Dermis microvascular lymphatic vessel endothelial cell (primary cell): ENCODE data around the gene FAM53B. TPM values are rescaled to one million over a fixed set of nuclear protein-coding genes. Genes with fewer than 3 reads are reported as not detected.

ENCODE experiments used
- DNase-seq, 2 donors: peaks; one replicate each; pipeline versions ENCODE4 v3.0.0 to v3.0.0-alpha.2; 2010; ENCODE audit warnings: low read depth in 2 of 2
- total RNA-seq: library from RNA; depleted of rRNA; stranded (reverse); fragments of >200 nt; gene quantifications from 2 replicates; pipeline ENCODE4 v1.2.1, GENCODE V29; 2014

Gene FAM53B
- total RNA-seq, 1 donor from 2014 or later, result 14.9 TPM

DNA sequence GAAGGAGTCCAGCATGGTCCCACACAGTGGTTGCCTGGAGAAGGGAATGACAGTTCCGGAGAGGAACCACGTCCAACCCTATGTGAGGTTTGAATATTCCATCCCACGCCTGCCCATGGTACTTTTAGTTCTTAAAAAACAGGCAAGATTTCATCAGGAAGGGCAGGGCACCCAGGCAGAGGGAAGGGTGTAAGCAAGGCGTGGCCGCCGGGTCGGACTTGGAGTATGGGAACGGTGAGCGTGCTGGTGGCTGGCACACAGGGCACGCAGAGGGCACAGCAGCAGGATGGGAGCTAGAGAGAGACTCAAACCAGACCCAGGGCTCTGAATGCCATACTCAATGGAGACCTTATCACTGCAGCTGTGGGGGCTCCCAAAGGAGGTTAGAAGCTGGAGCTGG, 34.3 kb downstream of the FAM53B start:
- no peak for DNase-seq

DNA sequence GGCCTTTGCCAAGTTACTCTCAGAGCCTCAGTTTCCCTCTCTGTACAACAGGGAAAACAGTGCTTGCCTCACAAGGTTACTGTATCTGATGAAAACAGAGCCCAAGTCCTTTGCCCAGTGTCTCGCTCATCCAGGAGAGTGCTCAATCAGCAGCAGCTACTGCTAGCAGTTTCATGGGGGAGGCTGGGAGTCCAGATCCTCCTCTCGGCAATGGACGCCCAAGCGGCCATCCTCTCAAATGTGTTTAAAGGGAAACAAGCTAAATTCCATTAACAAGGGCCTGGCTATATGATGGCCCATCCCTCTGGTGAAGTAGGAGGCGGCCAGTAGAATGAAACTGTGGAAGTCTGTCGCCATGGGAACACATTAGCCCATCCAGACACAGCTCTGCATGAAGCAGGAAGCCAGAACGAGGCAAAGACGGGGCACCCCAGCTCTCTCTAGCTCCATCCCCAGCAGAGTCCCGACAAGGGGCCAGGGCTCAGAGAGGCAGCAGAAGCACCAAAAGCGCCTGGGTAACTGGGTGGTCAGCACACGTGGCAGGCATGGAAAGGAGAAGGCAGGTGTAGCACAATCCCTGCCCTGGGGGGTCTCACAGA, 35.2 kb downstream of the FAM53B start:
- no peak for DNase-seq

DNA sequence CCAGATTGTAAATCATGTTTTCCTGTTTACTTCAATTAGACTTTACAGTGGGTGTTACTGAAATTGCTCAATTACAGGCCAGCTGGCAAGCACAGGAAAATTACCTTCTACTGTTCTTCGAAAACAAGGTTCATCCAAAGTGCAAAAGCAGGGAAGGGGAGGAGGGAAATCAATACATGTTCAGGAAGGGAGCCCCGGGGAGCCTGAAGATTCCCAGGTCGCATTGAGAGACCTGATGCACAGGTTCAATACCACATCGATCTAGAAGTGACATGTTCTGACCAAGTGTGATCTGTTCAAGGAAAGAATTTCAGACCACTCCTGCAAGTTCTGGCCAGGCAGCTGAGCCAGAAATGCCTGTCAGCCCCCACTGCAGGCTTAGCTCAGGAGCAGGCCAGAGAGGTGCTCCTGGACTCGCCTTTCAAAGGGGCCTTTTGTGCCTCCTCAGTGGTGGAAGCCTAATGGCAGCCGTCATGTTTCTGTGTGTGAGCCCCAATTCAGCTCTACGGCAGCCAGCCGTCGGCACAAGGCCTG, 35.9 kb downstream of the FAM53B start:
- DNase-seq, result peak in 1 of 2 donors; percentile 39

DNA sequence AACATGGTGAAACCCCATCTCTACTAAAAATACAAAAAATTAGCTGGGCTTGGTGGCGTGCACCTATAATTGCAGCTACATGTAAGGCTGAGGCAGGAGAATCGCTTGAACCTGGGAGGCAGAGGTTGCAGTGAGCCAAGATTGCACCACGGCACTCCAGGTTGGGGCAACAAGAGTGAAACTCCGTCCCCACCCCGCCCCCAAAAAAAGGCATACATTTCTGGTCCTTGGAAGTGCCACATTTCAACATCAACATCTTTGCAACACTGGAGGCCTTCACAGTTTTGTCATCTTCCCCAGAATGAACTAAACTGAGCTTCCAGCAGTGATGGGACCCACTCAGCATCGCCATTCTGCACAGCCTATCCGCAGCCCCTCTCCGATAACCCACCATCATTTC, 36.6 kb downstream of the FAM53B start:
- no peak for DNase-seq

DNA sequence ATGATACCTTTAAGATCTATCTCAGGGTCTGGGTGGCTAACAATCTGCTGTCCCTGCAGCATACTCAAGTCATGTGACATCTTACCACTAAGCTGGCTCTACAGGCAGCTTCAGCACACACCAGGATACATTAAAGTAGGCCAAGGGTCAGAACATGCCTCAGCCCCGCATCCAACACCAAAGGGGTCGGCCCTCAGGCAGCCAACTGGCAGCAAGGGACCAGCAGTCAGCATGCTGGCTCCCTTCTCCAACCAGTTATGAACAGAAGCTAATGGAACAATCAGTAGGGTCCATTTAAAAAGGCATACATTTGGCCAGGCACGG, 37.1 kb downstream of the FAM53B start:
- no peak for DNase-seq

DNA sequence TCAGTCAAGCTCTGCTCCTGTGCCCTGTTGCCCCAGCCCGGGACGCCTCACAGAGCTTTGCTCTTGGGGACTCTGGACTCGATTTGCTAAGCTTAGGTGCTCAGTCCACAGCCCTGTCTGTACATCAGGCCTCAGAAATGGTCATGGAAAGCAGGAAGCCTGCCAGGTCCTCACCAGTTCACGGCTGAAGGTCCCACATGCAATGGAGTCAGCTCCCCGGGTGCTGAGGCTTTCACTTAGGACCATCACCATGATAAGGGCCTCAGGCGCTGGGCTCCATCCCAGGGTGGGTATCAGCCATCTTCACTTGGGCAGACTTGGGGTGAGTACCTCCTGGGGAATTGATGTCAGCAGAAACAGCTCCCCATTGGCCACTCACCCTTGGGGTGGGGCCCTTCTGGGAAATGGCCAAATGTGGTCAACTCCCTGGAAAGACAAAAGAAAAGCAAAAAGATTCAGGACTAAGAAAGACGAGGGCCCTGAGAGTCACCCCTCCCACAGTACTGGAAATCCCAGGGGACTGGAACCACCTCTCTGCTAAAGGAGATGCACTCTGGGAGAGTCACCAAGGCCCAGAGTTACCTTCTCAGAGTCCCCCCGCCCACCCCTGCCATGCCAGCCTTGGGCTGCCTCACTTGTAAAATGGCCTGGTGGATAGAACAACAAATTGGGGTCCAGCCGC, 37.6 kb downstream of the FAM53B start:
- DNase-seq, result no peak

DNA sequence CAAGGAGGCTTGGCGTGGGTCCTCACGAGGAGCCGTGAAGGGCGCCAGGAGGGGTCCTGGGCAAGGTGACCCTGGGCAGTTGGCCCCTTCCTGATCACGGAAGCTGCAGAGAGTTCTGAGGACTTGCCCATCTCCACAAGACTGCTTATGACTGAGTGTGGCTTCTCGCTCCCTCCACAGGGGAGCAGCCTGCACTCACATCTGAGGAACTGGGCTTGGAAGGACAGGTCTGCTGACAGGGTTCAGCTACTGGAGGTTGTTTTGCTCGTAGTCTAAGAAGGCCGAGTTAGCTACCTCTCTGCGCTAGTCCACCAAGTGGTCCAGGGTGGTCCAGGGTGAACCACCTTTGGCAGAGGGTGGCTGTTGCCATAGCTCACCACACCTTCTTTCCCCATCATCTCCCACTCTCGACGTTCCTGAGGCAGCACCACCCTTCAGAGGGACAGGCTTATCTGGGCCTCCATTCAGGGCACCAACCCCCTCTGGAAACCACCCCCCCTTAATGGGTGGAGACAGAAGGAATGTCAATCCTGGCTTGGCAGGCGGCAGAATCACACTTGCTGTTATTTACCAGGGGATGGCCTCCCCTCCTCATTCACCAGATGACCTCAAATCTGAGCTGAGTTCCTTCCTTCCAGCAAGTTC, 38.2 kb downstream of the FAM53B start:
- DNase-seq, result no peak

DNA sequence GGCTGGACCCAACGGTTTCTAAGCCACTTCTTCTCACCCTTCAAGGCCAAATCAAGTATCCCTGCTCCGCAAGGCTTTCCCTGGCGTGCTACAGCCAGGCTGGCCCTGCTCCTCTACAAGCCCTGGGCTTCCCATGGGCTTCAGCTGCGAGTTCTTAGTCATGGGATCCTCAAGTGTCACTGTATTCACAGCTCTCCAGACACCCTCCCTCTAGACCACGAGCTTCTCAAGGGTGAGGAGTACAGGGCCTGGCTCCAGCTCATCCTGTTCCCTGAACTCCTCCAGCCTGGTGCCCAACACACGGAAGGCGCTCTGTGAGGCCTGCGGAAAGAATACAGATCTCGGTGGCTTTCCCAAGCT, 38.8 kb downstream of the FAM53B start:
- no peak for DNase-seq

DNA sequence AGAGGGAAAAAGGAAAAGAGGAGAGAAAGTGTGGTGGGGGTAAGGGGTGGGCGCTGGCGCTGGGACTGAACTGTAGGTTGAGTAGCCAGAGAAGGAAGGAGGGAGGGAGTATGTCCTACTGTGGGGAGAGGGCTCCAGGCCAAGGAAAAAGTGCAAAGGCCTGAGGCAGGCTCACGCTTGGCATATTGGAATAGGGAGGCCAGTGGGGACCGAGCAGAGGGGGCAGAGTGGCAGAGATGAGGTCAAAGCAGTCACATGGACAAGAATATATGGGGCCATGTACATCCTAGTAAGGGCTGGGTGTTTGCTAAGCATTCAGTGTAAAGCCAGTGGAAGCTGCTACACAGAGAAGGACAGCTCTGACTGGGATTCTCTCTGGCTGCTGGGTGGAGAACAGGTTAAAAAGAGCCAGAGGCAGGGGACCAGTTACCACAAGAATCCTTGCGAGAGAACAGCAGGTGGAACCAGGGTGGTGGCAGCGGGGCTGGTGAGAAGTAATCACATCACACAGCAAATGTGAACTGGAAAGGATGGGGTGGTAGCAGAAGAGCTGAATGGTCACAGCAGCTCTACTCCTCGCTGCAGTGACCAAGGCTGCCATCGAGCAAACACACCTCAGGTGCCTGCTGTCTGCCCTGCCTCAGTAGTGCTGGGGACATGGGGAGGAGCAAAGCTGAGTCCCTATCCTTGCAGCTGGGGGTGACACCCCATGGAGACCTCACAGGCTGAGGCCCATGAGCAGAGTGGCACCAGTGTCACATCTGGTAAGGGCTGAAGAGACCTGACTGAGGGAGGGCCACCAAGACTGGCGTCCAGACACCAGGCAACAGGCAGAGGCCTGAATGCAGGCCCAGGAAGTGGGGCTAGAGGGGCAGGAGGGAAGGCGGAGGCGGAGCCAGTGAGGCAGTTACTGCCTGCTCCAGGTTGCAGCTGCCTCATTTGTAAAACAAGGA, 39.5 kb downstream of the FAM53B start:
- no peak for DNase-seq

DNA sequence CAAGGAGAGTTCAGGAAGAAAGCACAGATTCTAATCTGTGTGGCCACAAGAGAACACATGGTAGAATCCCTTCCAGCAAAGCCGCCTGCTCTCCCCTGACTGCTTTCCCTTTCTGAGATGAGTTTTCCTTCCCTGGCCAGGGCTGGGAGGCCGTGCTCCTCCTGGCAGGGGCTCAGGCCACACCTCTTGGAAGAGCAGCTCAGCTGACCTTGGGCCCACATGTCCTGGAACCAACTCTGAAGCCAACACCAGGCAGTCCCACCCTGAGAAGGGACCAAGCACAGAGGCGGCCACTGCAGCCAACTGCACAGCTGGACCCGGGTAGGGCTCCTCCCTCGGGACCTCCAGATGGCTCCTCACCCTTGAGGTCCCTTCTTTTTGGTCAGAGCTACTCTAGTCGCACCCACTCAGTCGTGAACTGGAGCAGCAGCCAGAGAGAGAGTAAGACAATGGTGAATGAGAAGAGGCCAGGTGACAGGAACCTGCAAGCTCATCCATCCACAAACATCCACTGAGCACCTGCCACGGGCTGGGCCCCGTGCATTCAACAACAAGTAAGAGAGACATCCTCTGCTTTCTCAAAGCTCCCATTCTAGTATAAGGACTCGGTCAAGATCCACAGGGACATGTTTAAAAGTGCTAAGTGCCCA, 40.3 kb downstream of the FAM53B start:
- no peak for DNase-seq

DNA sequence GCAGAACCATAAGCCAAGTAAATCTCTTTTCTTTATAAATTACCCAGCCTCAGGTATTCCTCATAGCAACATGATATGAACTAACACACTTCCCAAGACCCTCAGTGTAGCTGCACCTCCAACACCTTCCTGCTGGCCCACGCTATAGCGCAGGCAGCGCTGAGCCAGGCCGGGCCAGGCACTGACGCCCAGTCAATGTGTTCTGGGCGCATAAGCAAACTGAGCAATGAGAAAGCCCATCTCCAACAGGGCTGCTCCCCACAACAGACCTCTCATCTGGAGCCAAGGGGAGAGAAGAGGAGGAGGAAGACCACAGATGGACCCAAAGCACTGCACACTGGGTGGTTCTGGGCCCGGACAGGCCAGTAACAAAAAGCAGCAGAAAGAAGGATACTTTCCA, 40.8 kb downstream of the FAM53B start:
- DNase-seq, result no peak

DNA sequence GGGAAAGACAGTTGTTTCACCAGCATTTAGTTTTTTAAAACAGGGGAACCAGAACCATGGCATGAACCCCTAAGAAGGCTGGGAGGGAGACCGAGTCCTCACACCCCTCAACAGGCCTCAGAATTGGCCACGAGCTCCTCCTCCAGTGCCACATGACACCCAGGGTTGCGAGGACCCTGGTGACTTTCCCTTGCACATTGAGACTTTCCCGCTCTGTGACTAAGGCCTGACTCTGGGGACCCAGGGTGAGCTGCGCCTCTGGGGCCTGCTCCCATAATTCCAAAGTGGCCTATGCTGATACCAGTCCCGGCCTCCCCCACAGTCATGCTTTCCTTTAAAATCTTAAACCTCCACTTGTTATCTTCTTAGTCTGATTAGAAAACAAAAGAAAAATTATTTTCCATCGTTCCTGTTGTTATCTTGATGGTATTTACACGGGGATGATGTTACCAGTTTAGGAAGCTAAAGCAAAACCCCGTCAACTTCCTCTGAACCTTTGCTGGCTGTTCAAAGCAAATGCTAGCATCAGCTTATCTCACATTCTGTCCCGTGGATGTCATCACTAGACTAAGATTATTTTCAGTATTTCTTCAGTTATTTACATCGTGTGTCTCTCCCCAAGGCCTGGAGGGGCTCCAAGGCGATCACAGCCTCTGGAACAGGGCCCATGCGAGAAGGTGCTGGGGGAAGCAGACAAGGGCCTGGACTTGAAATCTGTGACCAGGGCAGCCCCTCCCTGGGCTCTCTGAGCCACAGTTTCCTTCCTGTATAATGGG, 42.1 kb downstream of the FAM53B start:
- DNase-seq, result peak in 1 of 2 donors; percentile 52

DNA sequence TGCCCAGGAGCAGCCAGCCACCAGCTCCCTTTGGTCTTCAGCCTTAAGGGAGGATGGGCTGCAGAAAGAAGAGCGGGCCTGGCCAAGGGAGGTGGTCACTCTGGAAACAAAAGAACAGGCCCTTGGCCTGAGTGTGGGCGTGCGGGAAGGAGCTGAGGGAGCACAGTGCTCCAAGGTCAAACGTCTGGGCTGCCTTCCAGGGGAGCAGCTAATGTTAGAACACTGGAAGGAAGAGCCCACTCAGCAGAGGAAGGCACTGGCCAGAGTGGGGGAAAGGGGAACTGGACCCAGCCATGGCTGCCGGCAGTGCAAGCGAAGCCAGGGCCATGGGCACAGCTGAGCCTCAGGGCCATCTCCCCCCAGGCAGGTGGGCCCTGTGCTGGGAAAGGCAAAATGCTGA, 42.7 kb downstream of the FAM53B start:
- peak in 1 of 2 donors; percentile 90 for DNase-seq

DNA sequence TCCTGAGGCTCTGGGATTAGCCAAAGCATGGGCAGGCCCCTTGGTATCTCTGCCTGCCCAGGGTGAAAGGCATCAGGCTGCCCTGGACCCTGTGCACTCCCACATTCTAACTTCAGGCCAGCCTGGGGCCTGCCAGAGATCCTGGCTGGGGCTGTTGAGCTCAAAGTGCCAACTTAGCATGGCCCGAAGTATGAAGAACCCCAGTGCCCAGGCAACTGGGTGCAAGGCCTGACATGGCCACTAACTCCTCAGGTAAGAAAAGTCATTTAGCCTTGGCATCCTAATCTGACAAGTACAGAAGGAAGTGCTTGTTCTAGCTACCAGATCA, 43.2 kb downstream of the FAM53B start:
- DNase-seq, result no peak

DNA sequence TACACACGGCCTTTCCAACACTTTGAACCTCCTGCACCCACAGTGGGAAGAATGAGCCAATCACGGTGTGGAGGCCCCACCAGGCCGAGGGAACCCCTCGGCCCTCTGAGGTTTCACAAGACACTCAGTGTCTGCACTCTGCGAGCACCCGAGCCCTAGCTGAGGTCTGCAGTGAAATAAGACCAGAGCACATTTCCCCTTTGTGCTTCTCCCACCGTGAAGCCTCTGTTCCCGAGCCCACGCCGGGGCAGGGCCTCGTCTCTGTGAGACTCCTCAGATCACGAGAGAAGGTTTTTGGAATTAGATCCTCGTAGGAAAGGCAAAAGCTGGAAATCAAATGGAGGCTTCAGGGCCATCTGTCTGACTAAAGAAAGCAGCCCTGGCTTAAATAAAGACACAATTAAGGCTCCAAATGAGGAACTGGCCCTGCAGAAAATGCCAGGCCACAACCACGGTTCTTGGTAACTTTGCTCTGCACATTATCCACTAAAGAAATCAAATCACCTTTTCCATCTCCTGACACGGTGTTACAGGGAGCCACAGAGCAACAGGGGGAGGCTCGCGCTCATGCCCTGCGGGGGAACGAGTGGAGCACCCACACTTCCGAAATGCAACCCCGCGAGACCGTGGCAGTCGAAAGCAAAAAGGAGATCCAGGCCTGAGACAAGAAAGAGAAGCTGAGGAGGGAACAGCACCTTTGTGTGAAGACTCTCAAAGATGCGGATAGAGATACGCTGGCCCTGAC, 43.7 kb downstream of the FAM53B start:
- DNase-seq, result no peak

DNA sequence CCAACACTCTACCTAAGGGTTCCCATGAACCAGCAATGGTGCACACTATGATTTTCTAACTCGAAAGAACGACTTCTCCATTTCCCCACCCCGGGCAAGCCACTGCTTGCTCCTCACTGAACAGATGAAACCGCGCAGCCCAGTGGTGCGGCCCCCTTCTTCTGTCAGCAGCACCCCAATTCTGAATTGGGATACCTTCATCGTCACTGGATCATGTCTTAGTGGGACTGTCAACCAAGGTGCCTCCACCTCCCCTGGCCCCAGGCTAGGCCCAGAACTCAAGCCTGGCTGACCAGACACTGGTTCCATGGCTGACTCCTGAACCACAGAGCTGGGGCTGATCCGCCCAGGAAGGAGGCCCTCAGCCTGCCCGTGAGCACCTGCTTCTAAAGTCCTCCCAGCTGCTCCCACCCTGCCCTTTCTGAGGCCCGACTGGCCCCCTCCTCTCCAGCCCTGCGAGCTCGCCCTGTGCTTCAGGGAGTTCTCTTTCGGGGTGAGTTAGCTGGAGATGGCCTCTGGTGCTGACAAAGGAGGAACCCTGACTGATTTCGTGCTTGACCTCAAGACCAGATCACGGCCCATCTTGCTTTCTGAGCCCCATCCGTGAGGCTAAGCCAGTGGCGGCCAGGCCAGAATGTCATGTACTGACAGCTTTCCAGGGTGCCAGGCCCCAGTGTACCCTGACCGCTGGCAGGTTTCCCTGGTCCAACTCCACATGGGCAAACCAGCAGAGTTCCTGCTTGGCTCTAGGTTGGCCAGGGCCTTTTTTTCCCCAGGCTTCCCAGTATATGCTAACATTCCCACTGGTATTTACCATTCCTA, 44.5 kb downstream of the FAM53B start:
- DNase-seq, result no peak

DNA sequence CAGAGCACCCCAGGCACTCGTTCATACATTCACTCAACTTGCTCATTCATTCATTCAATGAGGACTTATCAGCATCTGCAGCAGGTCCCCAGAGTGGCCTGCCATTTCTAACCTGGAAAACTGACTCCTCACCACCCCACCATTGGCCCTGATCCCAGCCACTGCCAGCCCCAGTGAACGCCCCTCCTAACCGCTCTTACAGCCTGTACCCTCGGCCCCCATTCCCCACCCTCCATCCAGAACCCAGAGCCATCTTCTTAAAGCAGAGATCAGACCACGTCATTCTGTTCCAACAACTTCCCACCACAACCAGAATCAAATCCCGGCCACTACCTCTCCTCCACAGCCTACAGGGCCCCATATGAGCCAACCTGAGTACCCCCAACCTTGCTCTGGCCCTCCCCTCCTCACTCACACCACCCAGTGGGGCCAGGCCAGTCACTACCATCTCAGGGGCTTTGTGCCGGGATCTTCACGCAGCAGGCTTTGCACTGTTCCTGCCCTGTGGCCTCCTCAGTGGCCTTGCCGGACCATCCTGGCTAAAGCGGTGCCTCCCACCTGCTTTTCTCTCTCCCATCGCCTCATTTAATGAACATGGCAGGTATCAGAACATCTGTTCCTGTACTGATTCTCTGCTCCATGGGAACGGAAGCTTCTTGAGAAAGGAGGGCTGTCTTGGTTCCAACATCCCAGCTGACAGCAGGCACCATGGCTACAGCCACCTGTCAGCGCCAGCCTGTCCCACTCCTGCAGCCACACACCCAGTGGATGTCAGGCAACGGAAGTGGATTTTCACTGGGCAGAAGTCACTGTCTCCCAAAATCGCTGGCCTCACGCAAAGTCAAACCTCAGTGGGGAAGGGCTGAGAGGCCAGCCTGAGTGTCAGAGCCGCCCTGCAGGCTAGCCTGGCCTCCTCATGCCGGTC, 45.4 kb downstream of the FAM53B start:
- no peak for DNase-seq
